Cardiac fibroblast (primary cell): ENCODE measurements around the gene FBXW12.

Source experiments
- DNase-seq, 2 donors: peaks; one replicate each; pipeline versions ENCODE4 v3.0.0 to v3.0.0-alpha.2; 2010; ENCODE audit warnings: low read depth in 2 of 2
- H3K4me3 ChIP-seq, 2 donors: replicated peaks in 1 of 2; 1 replicate in 1 of 2; 2 replicates in 1 of 2; pipeline ENCODE4 v1.5.1; 2011; ENCODE audit warnings: low read depth in 2 of 2, low read length in 2 of 2, mild to moderate bottlenecking in 2 of 2, moderate library complexity in 1 of 2
- TF ChIP-seq, protein P1 (sequence below): IDR thresholded peaks from one replicate; pipeline ENCODE4 v1.5.1; 2011; ENCODE audit warnings: low read depth, mild to moderate bottlenecking, low read length, inconsistent platforms

FBXW12 gene

DNA sequence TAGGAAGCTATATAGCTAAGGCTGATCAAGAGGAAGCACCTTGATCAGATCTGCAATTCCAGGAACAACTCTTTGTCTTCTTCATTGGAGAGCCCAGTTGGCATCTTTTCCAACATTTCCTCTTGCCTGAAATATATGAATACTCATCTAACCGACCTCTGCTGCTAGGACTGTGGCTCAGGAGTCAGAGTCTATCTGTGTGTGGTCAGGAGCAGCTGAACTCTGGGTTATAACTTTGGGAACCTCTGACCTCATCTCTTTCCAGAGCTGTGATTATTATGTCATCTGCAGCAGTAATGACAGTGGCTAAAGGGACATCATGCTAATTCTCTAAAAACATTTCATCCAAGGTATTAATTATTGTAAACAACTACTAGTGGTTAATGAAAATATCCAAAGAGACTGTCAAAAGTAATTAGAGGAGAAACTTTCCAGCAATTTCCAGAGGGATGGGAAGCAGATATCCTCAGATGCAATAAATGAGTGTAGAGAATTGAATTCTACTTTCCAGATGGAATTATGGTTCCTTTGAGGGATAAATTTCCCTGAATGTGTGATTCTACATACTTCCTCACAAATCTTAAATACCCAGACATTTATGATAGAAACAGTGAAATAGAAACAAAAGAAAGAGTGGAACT lies 27.0 kb upstream of the FBXW12 start:
- no peak overlapping the region for H3K4me3 ChIP-seq
- no peak for DNase-seq
- TF ChIP-seq, protein P1, sequence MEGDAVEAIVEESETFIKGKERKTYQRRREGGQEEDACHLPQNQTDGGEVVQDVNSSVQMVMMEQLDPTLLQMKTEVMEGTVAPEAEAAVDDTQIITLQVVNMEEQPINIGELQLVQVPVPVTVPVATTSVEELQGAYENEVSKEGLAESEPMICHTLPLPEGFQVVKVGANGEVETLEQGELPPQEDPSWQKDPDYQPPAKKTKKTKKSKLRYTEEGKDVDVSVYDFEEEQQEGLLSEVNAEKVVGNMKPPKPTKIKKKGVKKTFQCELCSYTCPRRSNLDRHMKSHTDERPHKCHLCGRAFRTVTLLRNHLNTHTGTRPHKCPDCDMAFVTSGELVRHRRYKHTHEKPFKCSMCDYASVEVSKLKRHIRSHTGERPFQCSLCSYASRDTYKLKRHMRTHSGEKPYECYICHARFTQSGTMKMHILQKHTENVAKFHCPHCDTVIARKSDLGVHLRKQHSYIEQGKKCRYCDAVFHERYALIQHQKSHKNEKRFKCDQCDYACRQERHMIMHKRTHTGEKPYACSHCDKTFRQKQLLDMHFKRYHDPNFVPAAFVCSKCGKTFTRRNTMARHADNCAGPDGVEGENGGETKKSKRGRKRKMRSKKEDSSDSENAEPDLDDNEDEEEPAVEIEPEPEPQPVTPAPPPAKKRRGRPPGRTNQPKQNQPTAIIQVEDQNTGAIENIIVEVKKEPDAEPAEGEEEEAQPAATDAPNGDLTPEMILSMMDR = no peak

DNA sequence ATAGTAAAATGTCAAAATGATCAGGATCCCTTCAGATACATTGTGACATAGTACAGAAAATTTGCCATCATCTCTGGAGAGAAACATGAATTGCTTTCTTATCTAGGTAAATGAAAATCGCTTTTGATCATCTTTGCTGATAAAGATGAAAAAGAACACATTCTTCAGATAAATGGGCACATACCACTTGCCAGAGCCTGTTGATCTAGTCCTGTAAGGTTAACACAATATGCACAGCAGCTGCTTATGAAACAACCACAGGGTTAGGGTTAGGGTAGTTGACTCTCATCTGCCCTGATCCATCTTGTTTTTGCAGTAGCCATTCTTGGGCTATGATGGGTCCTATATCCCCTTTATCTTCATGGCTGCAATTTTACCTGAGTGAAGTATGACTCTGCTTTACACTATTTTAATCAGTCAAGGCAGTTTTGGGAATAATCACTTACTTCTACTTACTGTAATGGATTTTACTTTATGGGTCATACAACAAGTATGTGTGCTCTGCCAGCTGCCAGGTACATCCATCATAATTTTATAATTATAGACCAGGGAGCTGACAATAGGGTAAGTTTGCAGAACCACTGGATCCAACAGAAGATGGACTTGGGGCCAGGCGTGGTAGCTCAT lies 26.0 kb upstream of the FBXW12 start:
- TF ChIP-seq, protein P1 = no peak
- H3K4me3 ChIP-seq = no peak overlapping the region
- no peak for DNase-seq

DNA sequence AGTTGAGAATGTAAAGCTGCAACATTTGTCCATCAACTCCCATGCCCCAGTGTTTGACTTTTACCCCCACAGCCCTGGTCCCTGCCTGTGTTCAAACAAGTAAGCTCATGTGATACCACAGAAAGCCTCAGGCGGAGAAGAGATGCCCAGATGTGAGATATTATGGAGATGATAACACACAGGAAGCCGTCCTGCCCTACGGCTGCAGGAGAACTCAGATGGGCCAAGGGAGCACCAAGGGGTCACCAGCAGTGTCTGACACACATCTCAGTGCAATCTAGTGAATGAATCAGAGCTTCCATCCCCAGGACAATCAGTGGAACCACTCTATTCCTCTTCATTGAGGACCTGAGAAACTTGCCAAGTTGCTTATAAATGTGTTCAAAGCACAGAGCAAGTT lies 24.5 kb upstream of the FBXW12 start:
- no peak for DNase-seq
- no peak overlapping the region for H3K4me3 ChIP-seq
- TF ChIP-seq, protein P1 = no peak

DNA sequence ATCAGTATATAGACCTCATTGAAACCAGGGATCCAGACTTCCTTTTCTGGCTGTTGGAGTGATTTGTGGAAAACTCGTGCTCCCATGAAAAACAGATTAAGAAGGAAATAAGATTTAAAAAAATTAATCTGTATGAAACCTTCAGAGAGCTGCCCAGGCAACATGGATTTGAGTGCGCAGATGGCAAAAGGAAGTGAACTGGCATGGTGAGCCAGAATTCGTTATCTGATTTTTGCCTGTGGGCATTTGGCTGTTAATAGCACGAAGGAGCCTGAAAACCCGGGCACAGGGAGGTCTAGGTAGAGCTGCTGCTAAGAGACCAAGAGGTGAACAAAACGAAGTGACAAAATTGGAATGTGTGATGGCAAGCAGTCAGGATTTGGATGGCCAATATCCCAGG lies 19.5 kb upstream of the FBXW12 start:
- H3K4me3 ChIP-seq = no peak overlapping the region
- TF ChIP-seq, protein P1 = no peak
- no peak for DNase-seq

DNA sequence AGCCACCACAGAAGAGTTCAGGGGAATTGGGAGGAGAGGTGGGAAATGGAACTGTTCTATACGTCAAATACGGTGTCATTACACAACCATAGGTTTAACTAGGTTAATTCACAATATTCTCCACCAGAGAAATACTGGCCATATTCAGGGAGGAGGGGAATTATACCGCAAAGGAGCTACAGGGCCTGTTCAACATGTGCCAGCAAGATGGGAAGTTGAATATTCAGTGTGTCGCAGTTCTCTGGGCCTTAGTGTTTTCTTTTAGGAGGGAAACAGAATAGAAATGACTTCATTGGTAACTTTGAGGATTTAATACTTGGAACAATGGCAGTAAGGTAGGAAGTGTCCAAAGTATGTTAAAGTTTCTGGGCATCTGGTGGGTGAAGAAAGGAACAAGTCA lies 18.0 kb upstream of the FBXW12 start:
- no peak for DNase-seq
- TF ChIP-seq, protein P1 = no peak
- no peak overlapping the region for H3K4me3 ChIP-seq

DNA sequence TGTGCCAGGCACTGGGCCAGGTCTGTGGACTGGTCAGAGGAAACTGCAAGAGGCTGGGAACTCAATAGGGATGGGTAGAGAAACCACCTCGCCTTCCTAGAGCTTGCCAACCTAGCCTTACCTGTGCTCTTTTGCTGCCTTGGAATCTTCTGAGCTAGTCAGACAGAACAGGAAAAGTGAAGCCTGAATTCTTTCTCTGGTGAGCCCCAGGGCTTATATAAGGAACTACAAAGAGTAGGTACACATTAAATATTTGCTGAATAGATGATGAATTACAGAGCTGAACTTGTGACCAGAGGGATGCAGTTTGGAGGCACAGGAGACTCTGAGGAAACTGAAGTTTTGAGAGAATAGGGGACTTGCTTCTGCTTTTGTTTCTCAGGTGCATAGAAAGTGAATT lies 15.6 kb upstream of the FBXW12 start:
- DNase-seq = no peak
- TF ChIP-seq, protein P1 = no peak
- H3K4me3 ChIP-seq = no peak overlapping the region
